CD4-positive, alpha-beta T cell treated with Interleukin-15 for 4 hours (primary cell): ENCODE data around the gene DCANP1.
"Not testable (repeated sequence)": the region's sequence is repeated elsewhere in the genome, so short reads cannot be mapped to it uniquely, and the experiment has no call there.

Source experiments
- DNase-seq: peaks from one replicate; pipeline ENCODE4 v3.0.0-alpha.2; 2020; ENCODE audit warnings: low spot score

The DCANP1 gene, protein sequence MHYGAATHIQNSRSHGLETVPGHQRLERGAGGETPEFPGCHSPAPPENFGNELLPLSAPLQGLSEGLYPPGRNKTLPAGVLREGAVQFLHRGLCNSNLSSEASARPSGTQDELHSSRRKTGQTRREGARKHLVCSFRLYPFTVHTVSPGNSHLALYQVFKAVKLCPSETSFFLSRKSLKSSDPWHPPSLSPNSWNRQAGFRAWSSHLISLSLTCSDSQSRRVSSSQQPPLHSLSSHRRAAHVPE

GRCh38 chr5:135447298-135447929 is at the start of gene DCANP1:
TSS of gene DCANP1 (minus strand) at chr5:135447348. CDS start at chr5:135447108, 240 bp downstream.
- no peak for DNase-seq

DNA sequence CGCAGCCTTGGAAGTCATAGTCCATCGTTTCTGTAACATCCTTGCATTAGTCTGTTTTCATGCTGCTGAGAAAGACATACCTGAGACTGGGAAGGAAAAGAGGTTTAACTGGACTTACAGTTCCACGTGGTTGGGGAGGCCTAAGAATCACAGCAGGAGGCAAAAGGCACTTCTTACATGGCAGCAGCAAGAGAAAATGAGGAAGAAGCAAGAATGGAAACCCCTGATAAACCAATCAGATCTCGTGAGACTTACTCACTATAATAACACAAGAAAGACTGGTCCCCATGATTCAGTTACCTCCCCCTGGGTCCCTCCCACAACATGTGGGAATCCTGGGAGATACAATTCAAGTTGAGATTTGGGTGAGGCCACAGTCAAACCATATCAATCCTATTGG is 48.4 kb upstream of the DCANP1 start:
- DNase-seq = not testable (repeated sequence)

- DNase-seq = no peak
Observed at GRCh38 chr5:135494196-135494595, 47.0 kb upstream of the DCANP1 start.

GRCh38 chr5:135493406-135494180 is 46.4 kb upstream of the DCANP1 start:
- no peak for DNase-seq

DNA sequence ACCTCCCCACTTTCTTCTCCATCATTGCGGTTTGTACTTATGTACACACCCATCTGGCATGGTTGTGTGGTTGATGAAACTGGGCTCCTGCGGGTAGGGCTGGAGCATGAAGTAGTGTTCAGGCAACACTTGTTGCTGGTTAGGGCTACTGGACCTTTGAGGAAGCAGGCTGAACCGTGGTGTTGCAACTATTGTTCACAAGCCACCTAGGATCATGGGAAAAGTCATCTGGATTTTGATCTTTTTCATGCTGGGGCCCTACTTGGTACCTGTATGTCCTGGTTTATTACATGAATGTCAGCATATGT is 45.1 kb upstream of the DCANP1 start:
- DNase-seq = no peak

- no peak for DNase-seq
Observed at GRCh38 chr5:135491552-135492318, 44.6 kb upstream of the DCANP1 start.

- no peak for DNase-seq
Observed at GRCh38 chr5:135491038-135491551, 43.9 kb upstream of the DCANP1 start.

- DNase-seq = no peak
Observed at GRCh38 chr5:135490245-135491037, 43.3 kb upstream of the DCANP1 start.

DNA sequence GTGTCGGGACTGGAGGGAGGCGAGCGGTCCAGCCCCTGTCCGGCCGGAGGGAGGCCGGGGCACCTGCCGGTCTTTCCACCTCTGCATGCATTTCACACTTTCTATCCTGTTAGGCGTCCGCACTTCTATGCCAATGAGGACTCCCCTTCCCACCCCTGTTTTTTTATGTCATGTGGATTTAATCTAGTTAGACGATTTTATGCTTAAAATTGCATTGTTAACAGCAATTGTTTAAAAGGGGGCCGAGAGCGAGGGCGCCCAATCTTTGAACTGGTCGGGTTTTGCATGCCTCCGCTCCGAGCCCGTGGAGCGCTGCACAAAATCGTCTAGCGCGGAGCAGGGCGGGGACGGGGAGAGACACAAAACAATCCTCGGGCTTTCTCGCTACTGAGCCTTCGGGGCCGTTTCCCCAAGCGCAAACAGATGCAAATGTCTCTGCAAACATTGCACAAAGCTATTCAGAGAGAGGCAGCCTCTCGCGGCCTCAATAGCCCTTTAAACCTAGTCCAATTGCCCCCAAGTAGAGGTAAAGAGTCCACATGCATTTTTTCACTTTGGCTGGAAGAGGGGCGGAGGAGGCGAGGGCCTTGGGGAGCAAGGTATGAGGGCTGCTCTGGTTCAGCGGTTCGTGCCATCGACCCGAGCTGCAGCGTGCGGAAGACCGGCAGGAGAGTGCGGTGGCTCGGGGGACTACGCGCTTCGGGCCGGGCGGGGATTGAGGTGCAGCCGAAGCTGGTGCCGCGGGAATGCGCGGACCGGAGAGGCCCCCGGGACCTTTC is 42.5 kb upstream of the DCANP1 start:
- no peak for DNase-seq

DNA sequence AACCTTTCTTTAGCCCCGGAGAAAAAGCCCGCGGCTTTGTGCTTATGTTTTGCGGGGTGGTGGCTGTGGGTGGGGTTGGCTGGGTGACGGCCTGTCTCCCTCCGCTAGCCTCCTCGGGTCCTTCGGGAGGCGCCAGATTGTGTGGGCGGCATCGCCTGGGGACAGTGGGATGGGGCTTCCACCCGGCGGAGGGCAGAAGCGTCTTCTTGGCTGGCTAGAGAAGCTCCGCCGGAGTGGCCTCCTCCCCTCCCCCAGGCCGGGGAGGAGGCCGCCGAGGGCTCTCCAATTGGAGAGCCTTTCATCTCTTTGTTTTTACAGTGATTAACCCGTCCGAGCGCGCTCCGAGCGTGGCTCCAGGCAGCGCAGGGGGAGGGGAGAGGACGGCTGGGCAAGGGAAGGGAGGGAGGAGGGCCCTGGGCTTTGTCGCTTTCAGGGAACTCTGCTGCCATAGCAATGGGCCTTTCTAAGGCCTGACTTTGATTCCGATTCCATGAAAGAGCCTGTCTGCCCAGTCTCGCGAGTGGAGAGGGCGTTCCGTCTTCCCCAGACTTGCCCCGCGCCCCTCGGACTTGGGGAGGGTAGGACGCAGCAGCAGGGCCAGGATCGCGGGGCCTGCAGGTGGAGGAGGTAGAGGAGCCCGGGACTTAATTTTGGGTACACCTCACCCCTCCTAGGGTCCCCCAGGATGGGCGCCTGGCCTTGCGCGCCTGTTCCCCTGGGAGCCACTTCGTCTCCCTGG is 41.7 kb upstream of the DCANP1 start:
- DNase-seq = no peak

DNA sequence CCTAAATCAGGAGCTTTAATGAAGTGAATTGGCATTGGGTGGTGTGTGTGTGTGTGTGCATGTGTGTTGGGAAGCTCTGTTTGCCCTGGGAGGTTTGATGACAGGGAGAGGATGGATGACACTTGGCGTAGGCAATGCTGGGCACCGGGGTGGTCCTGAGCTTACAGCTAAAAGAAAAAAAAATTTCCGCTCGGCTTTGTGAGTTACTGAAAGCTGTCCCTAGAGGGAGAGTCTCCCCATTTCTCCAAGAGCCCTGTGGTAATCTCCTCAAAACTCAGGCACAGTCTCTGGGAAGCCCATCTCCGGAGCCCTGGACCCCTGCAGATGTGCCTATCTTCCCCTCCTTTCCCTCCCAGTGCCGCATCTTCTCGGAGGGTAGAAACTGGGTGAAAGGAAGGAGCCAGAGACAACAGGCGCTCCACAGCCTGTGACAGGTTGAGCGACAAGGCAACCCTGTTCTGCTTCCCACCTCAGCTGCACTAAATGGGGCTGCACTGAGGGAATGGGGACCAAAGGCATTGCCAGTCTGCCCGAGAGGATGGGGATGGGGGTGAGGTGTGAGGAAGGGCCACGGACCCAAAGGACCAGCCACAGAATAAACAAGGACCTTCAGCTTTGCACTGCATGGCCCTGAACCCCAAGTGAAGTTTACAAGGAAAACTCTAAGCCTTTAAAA is 40.8 kb upstream of the DCANP1 start:
- DNase-seq = no peak

GRCh38 chr5:135487037-135487395 is 39.9 kb upstream of the DCANP1 start:
- DNase-seq = no peak

DNA sequence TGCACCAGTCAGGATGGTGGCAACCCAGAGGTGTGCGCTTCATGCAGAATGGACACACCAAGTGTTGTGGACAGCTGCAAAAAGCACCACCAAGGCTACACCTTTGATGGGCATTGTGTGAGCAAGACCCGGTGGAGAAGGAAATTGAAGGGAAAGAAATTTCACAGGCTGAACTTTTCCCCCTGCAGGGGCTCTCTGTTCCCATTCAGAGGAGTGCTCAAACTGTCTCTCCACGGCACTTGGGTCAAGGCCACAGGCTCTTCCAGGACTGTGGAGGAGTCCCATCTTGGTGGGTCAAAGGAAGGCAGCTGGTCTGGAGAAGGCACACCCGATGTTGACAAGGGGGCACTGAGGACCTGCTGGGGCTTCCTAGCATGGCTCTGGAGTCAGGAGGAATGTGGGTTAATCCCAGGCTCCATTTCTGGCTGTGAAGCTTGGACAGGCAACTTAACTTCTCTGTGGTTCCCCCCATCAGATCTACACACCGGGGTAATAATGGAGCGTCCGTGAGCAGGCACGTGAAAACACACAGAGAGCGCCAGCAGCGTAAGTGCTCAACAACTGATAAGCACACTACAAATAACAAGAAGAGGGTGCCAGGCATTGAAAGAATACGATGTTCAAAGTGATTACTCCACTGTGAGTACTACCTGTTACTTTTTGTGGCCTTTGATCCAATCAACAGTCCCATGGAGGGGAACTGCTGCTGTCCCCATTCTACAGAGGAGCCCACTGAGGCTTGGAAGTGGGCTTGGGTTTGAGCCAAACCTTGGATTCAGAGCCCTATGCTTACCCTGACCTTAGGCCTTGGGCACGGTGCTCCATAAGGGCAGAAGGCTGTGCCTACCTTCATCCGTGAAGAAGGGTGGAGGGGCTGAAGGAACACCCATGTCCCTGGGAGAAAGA is 39.2 kb upstream of the DCANP1 start:
- no peak for DNase-seq

- no peak for DNase-seq
Observed at GRCh38 chr5:135484674-135485086, 37.5 kb upstream of the DCANP1 start.

DNA sequence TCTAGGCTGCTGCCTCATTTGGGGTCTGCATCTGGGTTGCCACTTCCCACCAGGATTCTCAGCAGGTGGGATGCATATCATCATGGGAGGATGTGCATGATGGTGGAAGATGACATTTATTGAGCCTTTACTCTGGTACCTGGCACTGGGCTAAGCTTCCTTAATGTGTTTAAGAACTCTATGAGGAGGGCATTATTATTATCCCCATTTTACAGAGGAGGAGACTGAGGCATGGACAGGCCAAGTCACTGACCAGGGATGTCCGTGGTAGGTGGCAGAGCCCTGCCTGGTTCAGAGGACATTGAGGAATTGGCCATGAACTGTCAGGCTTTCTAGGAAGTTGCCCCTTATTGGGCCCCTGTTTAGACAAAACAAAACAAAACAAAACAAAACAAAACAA is 36.1 kb upstream of the DCANP1 start:
- no peak for DNase-seq

GRCh38 chr5:135482381-135482933 is 35.3 kb upstream of the DCANP1 start:
- DNase-seq = no peak

DNA sequence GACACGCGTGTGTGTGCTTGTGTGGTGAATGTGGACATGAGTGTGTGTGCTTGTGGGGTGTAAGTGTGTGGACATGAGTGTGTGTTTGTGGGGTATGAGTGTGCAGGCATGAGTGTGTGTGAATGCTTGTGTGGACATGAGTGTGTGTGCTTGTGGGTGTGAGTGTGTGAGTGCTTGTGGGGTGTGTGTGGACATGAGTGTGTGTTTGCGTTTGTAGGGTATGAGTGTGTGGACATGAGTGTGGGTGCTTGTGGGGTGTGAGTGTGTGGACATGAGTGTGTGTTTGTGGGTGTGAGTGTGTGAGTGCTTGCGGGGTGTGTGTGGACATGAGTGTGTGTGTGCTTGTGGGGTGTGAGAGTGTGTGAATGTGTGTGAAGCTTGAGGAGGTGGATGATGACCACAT is 34.8 kb upstream of the DCANP1 start:
- no peak for DNase-seq

- DNase-seq = no peak
Observed at GRCh38 chr5:135481387-135481786, 34.2 kb upstream of the DCANP1 start.
